Trophoblast cell (in vitro differentiated cells and primary cell): Measurements from ENCODE around the gene PLEKHM2.

Experiments used
- DNase-seq, 2 donors: peaks; one replicate each; pipeline ENCODE4 v3.0.0-alpha.2; 2016
- H2AFZ ChIP-seq: 2 replicates; pipeline ENCODE4 v1.6.1; 2013; ENCODE audit warnings: low read length, moderate library complexity, mild to moderate bottlenecking; ENCODE audit not compliant: insufficient read depth, poor library complexity
- H2AK5ac ChIP-seq: 2 replicates; pipeline ENCODE4 v1.6.1; 2013; ENCODE audit warnings: mild to moderate bottlenecking, low read length
- H2BK120ac ChIP-seq: 2 replicates; pipeline ENCODE4 v1.6.1; 2013; ENCODE audit warnings: low read length, mild to moderate bottlenecking, moderate library complexity; ENCODE audit not compliant: insufficient read depth, poor library complexity
- H2BK12ac ChIP-seq: 2 replicates; pipeline ENCODE4 v1.6.1; 2013; ENCODE audit warnings: mild to moderate bottlenecking, low read length, moderate library complexity
- H2BK5ac ChIP-seq: 2 replicates; pipeline ENCODE4 v1.6.1; 2013; ENCODE audit warnings: low read length, low read depth, moderate library complexity, mild to moderate bottlenecking; ENCODE audit not compliant: poor library complexity
- H3K14ac ChIP-seq: 2 replicates; pipeline ENCODE4 v1.6.1; 2013; ENCODE audit warnings: mild to moderate bottlenecking, low read length
- H3K18ac ChIP-seq: 2 replicates; pipeline ENCODE4 v1.6.1; 2013; ENCODE audit warnings: mild to moderate bottlenecking, low read length
- H3K23ac ChIP-seq: 2 replicates; pipeline ENCODE4 v1.6.1; 2013; ENCODE audit warnings: low read length
- H3K27ac ChIP-seq: 2 replicates; pipeline ENCODE4 v1.5.1; 2013; ENCODE audit warnings: low read depth, mild to moderate bottlenecking, inconsistent platforms, low read length, moderate library complexity
- H3K27me3 ChIP-seq: 2 replicates; pipeline ENCODE4 v1.6.1; 2013; ENCODE audit warnings: inconsistent platforms, mild to moderate bottlenecking, low read length, moderate library complexity; ENCODE audit not compliant: insufficient read depth
- H3K36me3 ChIP-seq, 2 experiments: 1 replicate in 1 of 2; 2 replicates in 1 of 2; pipeline ENCODE4 v1.6.1; 2013; ENCODE audit warnings: low read length in 2 of 2, mild to moderate bottlenecking in 2 of 2, moderate library complexity in 1 of 2; ENCODE audit not compliant: insufficient read depth in 2 of 2, control insufficient read depth in 1 of 2
- H3K4ac ChIP-seq: 2 replicates; pipeline ENCODE4 v1.6.1; 2013; ENCODE audit warnings: low read depth, mild to moderate bottlenecking, low read length, moderate library complexity
- H3K4me1 ChIP-seq, 2 experiments: 1 replicate in 1 of 2; 2 replicates in 1 of 2; pipeline ENCODE4 v1.6.1; 2013; ENCODE audit warnings: low read length in 2 of 2, mild to moderate bottlenecking in 2 of 2, moderate library complexity in 1 of 2; ENCODE audit not compliant: insufficient read depth in 2 of 2, control insufficient read depth in 1 of 2
- H3K4me2 ChIP-seq: 2 replicates; pipeline ENCODE4 v1.6.1; 2013; ENCODE audit warnings: inconsistent platforms, mild to moderate bottlenecking, low read length, moderate library complexity
- H3K4me3 ChIP-seq: 2 replicates; pipeline ENCODE4 v1.5.1; 2013; ENCODE audit warnings: mild to moderate bottlenecking, low read depth, low read length, inconsistent platforms
- H3K79me1 ChIP-seq: one replicate; pipeline ENCODE4 v1.6.1; 2013; ENCODE audit warnings: low read length
- H3K79me2 ChIP-seq: 2 replicates; pipeline ENCODE4 v1.6.1; 2013; ENCODE audit warnings: low read length, mild to moderate bottlenecking; ENCODE audit not compliant: control insufficient read depth, insufficient read depth, poor library complexity
- H3K9ac ChIP-seq: 2 replicates; pipeline ENCODE4 v1.6.1; 2013; ENCODE audit warnings: mild to moderate bottlenecking, low read length
- H3K9me3 ChIP-seq: 2 replicates; pipeline ENCODE4 v1.6.1; 2013; ENCODE audit warnings: low read depth, mild to moderate bottlenecking, control low read depth, inconsistent platforms, low read length; ENCODE audit not compliant: insufficient read depth
- H4K12ac ChIP-seq: 2 replicates; pipeline ENCODE4 v1.6.1; 2013; ENCODE audit warnings: low read depth, mild to moderate bottlenecking, low read length, moderate library complexity
- H4K8ac ChIP-seq: 2 replicates; pipeline ENCODE4 v1.6.1; 2013; ENCODE audit warnings: low read depth, mild to moderate bottlenecking, low read length, moderate library complexity
- H4K91ac ChIP-seq: one replicate; pipeline ENCODE4 v1.6.1; 2013; ENCODE audit warnings: low read depth, mild to moderate bottlenecking, low read length, moderate library complexity
- whole genome bisulfite sequencing: extraction: QIAGEN DNeasy Blood & Tissue Kit; methylation state at CpG from one replicate; pipeline ENCODE4 v1.1.7; 2013; ENCODE audit warnings: missing lambda C conversion rate; ENCODE audit not compliant: insufficient read length, insufficient coverage; ENCODE audit errors: extremely low coverage; 5-methylcytosine and 5-hydroxymethylcytosine counted together

PLEKHM2 gene

GRCh38 chr1:15709226-15709625, 25.1 kb downstream of the PLEKHM2 start:
- no peak overlapping the region for H4K91ac ChIP-seq

GRCh38 chr1:15712168-15712567, 28.0 kb downstream of the PLEKHM2 start:
- no peaks in the 10 kb centered on the region for H3K79me1 ChIP-seq
- H4K8ac ChIP-seq, result no peak overlapping the region
- no peak overlapping the region for H3K4me2 ChIP-seq
- no peak overlapping the region for H2AK5ac ChIP-seq
- no peak overlapping the region for H4K91ac ChIP-seq
- H2BK12ac ChIP-seq, result no peak overlapping the region
- no peak overlapping the region for H3K18ac ChIP-seq
- no peak overlapping the region for H3K14ac ChIP-seq
- H3K4me3 ChIP-seq, result no peak overlapping the region
- H4K12ac ChIP-seq, result no peak overlapping the region
- no peak overlapping the region for H3K9ac ChIP-seq
- no peaks in the 10 kb centered on the region for H3K27me3 ChIP-seq
- H3K36me3 ChIP-seq, result peaks cover 13 to 15% of the 10 kb centered on the region in 2 experiments
- H2BK5ac ChIP-seq, result no peak overlapping the region
- H3K79me2 ChIP-seq, result no peaks in the 10 kb centered on the region
- no peaks in the 10 kb centered on the region for H3K4me1 ChIP-seq
- no peak overlapping the region for H3K27ac ChIP-seq
- no peak overlapping the region for H2BK120ac ChIP-seq
- no peak for DNase-seq
- no peak overlapping the region for H2AFZ ChIP-seq
- no peak overlapping the region for H3K4ac ChIP-seq
- no peak overlapping the region for H3K23ac ChIP-seq
- no CpG with 5 or more reads among the region's 4 CpGs for WGBS
- H3K9me3 ChIP-seq, result no peaks in the 10 kb centered on the region

More at GRCh38 chr1:15709226-15709625, 25.1 kb downstream of the PLEKHM2 start:
- Histone ChIP-seq H4K12ac (no peak overlapping the region), H3K27me3 (no peaks in the 10 kb centered on the region), H3K27ac (no peak overlapping the region), H3K4me2 (no peak overlapping the region), H4K8ac (no peak overlapping the region), H2BK12ac (no peak overlapping the region), H3K23ac (no peak overlapping the region), H3K14ac (no peak overlapping the region), H2BK120ac (no peak overlapping the region), H3K9me3 (no peaks in the 10 kb centered on the region), H2AFZ (no peak overlapping the region), H3K79me2 (peaks cover 2% of the 10 kb centered on the region), H3K4me1 (no peaks in the 10 kb centered on the region), H3K9ac (no peak overlapping the region), H2AK5ac (no peak overlapping the region), H3K36me3 (peaks cover 16 to 17% of the 10 kb centered on the region in 2 experiments), H3K4ac (no peak overlapping the region), H3K18ac (no peak overlapping the region), H3K79me1 (no peaks in the 10 kb centered on the region), H2BK5ac (no peak overlapping the region), H3K4me3 (no peak overlapping the region)
- DNase-seq, result no peak
- WGBS, result no CpG with 5 or more reads among the region's 4 CpGs

GRCh38 chr1:15714406-15715136, 30.5 kb downstream of the PLEKHM2 start:
- Histone ChIP-seq H4K91ac (no peak overlapping the region), H3K36me3 (peaks cover 24 to 32% of the 10 kb centered on the region in 2 experiments), H3K27me3 (no peaks in the 10 kb centered on the region), H2AFZ (no peak overlapping the region), H2BK5ac (no peak overlapping the region), H3K9ac (no peak overlapping the region), H3K4ac (no peak overlapping the region), H3K79me1 (no peaks in the 10 kb centered on the region), H3K4me3 (no peak overlapping the region), H3K14ac (no peak overlapping the region), H2BK120ac (no peak overlapping the region), H3K4me2 (no peak overlapping the region), H3K23ac (no peak overlapping the region), H3K27ac (no peak overlapping the region), H4K12ac (no peak overlapping the region), H4K8ac (no peak overlapping the region), H3K9me3 (no peaks in the 10 kb centered on the region), H3K18ac (peak overlapping the region; percentile 52), H2BK12ac (no peak overlapping the region), H3K4me1 (peaks cover 0 to 2% of the 10 kb centered on the region in 2 experiments), H2AK5ac (no peak overlapping the region), H3K79me2 (no peaks in the 10 kb centered on the region)
- WGBS, result no CpG with 5 or more reads among the region's 4 CpGs
- no peak for DNase-seq

GRCh38 chr1:15717418-15718125, 33.5 kb downstream of the PLEKHM2 start:
- no peak overlapping the region for H4K91ac ChIP-seq
- DNase-seq, result no peak

More at GRCh38 chr1:15717418-15718125, 33.5 kb downstream of the PLEKHM2 start:
- no peak overlapping the region for H2BK12ac ChIP-seq
- no peak overlapping the region for H2AFZ ChIP-seq
- H2AK5ac ChIP-seq, result no peak overlapping the region
- no peaks in the 10 kb centered on the region for H3K27me3 ChIP-seq
- peaks cover 32 to 45% of the 10 kb centered on the region in 2 experiments for H3K36me3 ChIP-seq
- no peak overlapping the region for H4K12ac ChIP-seq
- H3K14ac ChIP-seq, result no peak overlapping the region
- no peak overlapping the region for H3K4me2 ChIP-seq
- H3K79me1 ChIP-seq, result peaks cover 2% of the 10 kb centered on the region
- H4K8ac ChIP-seq, result no peak overlapping the region
- H3K23ac ChIP-seq, result no peak overlapping the region
- H3K4me3 ChIP-seq, result peak overlapping the region; percentile 18
- no peaks in the 10 kb centered on the region for H3K79me2 ChIP-seq
- H3K9me3 ChIP-seq, result no peaks in the 10 kb centered on the region
- H3K9ac ChIP-seq, result no peak overlapping the region
- H3K4ac ChIP-seq, result no peak overlapping the region
- H3K18ac ChIP-seq, result no peak overlapping the region
- no peak overlapping the region for H3K27ac ChIP-seq
- H3K4me1 ChIP-seq, result peaks cover 8 to 17% of the 10 kb centered on the region in 2 experiments
- H2BK120ac ChIP-seq, result no peak overlapping the region
- no peak overlapping the region for H2BK5ac ChIP-seq
- WGBS, result no CpG with 5 or more reads among the region's 11 CpGs
